K562 (cell line): ENCODE data around the gene RER1. TPM values are rescaled to one million over a fixed set of nuclear protein-coding genes. Genes with fewer than 3 reads are reported as not detected.

Experiments
- BRCA1 ChIP-seq, 2 experiments: fragments of 450-650 bp in 1 of 2; sonication (generic) in 1 of 2; formaldehyde crosslinking in 1 of 2; IDR thresholded peaks; 2 replicates each; pipeline versions ENCODE4 v1.5.0 to v1.6.1; 2017 to 2020; ENCODE audit warnings: mild to moderate bottlenecking in 1 of 2, missing genetic modification reagents in 1 of 2
- C11orf30 ChIP-seq: fragments of 450-650 bp; IDR thresholded peaks from 2 replicates; pipeline ENCODE4 v1.6.1; 2016; ENCODE audit warnings: low read depth, mild to moderate bottlenecking
- CHD2 ChIP-seq: IDR thresholded peaks from 2 replicates; pipeline ENCODE4 v1.6.1; 2011; ENCODE audit warnings: low read depth, low read length
- FOS ChIP-seq: IDR thresholded peaks from 3 replicates; pipeline ENCODE4 v1.6.1; 2011; ENCODE audit not compliant: insufficient read length; ENCODE audit errors: extremely low read depth
- FOXK2 ChIP-seq, 2 experiments: fragments of 450-650 bp; IDR thresholded peaks in 1 of 2; conservative IDR thresholded peaks in 1 of 2; 2 replicates each; pipeline ENCODE4 v1.6.1; 2016; ENCODE audit warnings: low read depth in 2 of 2, mild to moderate bottlenecking in 1 of 2
- HES1 ChIP-seq: fragments of 450-650 bp; IDR thresholded peaks from 2 replicates; pipeline ENCODE4 v1.6.1; 2016; ENCODE audit warnings: low read depth, mild to moderate bottlenecking, moderate library complexity
- IRF9 ChIP-seq: fragments of 450-650 bp; IDR thresholded peaks from 2 replicates; pipeline ENCODE4 v1.6.1; 2016; ENCODE audit warnings: missing biosample characterization, missing genetic modification characterization
- KAT8 ChIP-seq: fragments of 450-650 bp; IDR thresholded peaks from 2 replicates; pipeline ENCODE4 v1.6.1; 2016; ENCODE audit warnings: low read depth, mild to moderate bottlenecking
- MED1 ChIP-seq: sonication (generic); formaldehyde crosslinking; IDR thresholded peaks from 2 replicates; pipeline ENCODE4 v1.8.1; 2023; ENCODE audit warnings: missing genetic modification reagents, borderline replicate concordance
- MTA1 ChIP-seq: fragments of 450-650 bp; IDR thresholded peaks from 2 replicates; pipeline ENCODE4 v1.6.1; 2017; ENCODE audit warnings: borderline replicate concordance
- MTA2 ChIP-seq: fragments of 450-650 bp; IDR thresholded peaks from 2 replicates; pipeline ENCODE4 v1.6.1; 2016; ENCODE audit warnings: low read depth
- NCOR1 ChIP-seq: fragments of 450-650 bp; IDR thresholded peaks from 2 replicates; pipeline ENCODE4 v1.6.1; 2016; ENCODE audit warnings: mild to moderate bottlenecking, moderate library complexity
- RUNX1 ChIP-seq: sonication (generic); IDR thresholded peaks from 2 replicates; pipeline ENCODE4 v1.6.1; 2016; ENCODE audit warnings: antibody characterized with exemption, low read depth
- SMARCE1 ChIP-seq: fragments of 450-650 bp; IDR thresholded peaks from 2 replicates; pipeline ENCODE4 v1.7.1; 2016; ENCODE audit warnings: mild to moderate bottlenecking
- SRSF1 ChIP-seq: fragments of 200-400 bp; formaldehyde crosslinking; IDR thresholded peaks from 2 replicates; pipeline ENCODE4 v1.6.1; 2017; ENCODE audit warnings: mild to moderate bottlenecking, low read depth, low read length, moderate library complexity
- UBTF ChIP-seq, 2 experiments: IDR thresholded peaks; 2 replicates each; pipeline ENCODE4 v1.6.1; 2012; ENCODE audit warnings: improper control_type of control experiment in 2 of 2, low read depth in 2 of 2, low read length in 2 of 2, borderline replicate concordance in 1 of 2
- USF1 ChIP-seq: sonication (generic); formaldehyde crosslinking; IDR thresholded peaks from 2 replicates; pipeline ENCODE4 v1.9.0; 2022; ENCODE audit warnings: mild to moderate bottlenecking, missing genetic modification reagents
- ZBTB43 ChIP-seq: sonication (generic); formaldehyde crosslinking; IDR thresholded peaks from 2 replicates; pipeline ENCODE4 v1.8.0; 2023; ENCODE audit warnings: mild to moderate bottlenecking, missing genetic modification reagents
- ZFX ChIP-seq: sonication (generic); formaldehyde crosslinking; IDR thresholded peaks from 2 replicates; pipeline ENCODE4 v1.8.0; 2022; ENCODE audit warnings: mild to moderate bottlenecking, missing genetic modification reagents, moderate library complexity
- ZNF277 ChIP-seq: fragments of 250-450 bp; sonication (Bioruptor Pico); IDR thresholded peaks from 2 replicates; pipeline ENCODE4 v1.8.0; 2022; ENCODE audit warnings: inconsistent platforms, mild to moderate bottlenecking, moderate library complexity, borderline replicate concordance
- ZNF586 ChIP-seq: fragments of 450-650 bp; formaldehyde crosslinking; conservative IDR thresholded peaks from 2 replicates; pipeline ENCODE4 v1.4.0; 2020; ENCODE audit warnings: mild to moderate bottlenecking, moderate library complexity
- polyA plus RNA-seq, 8 experiments: library from polyadenylated mRNA; depleted of rRNA in 4 of 8; stranded (reverse) in 5 of 8; unstranded in 3 of 8; fragments of >200 nt; fragmentation: Nextera tagmentation in 2 of 8; fragmentation: Illumina TruSeq in 1 of 8; extraction: Ambion mirVana in 2 of 8; extraction: Trizol in 1 of 8; gene quantifications; 2 replicates each; pipeline versions ENCODE4 v1.2.1 to v1.2.3, GENCODE V29; 2011 to 2014; ENCODE audit warnings: inconsistent platforms in 1 of 8, missing spikeins in 1 of 8
- total RNA-seq, 7 experiments: library from RNA; depleted of rRNA in 6 of 7; stranded (reverse); fragments of >200 nt in 6 of 7; fragmentation: Illumina TruSeq in 2 of 7; extraction: Trizol in 2 of 7; gene quantifications; 2 replicates each; pipeline versions ENCODE4 v1.2.1 to v1.2.3, GENCODE V29; 2011 to 2021; ENCODE audit warnings: low replicate concordance in 1 of 7

Gene RER1
- total and polyA plus RNA-seq, 9 of the 15 experiments (the other 6 are each of a cell fraction or from before 2014, with no cell fraction given): 19.6 to 354 (median 183) TPM

GRCh38 chr1:2412395-2412772 lies 20.7 kb downstream of the RER1 start, which contains the start of gene PEX10 (continued):
- TF ChIP-seq FOS (no peak), IRF9 (tag) (no peak), RUNX1 (no peak), NCOR1 (no peak), USF1 (CRISPR knock-in tag) (no peak), ZNF277 (CRISPR knock-in tag) (no peak), SRSF1 (no peak), BRCA1 (IDR thresholded peaks at IDR 0.05) (no peak), BRCA1 (CRISPR knock-in tag; IDR thresholded peaks at IDR 0.05) (no peak), ZFX (CRISPR knock-in tag) (peak; percentile 74), MTA2 (no peak), UBTF (IDR thresholded peaks at IDR 0.05; ENCODE audit: borderline replicate concordance in 1 of 2, low read depth in 2 of 2, low read length in 2 of 2) (peak in 1 of 2 experiments; percentile 51; a peak in 1 of 4 replicates), MTA1 (peak; percentile 98), KAT8 (no peak), HES1 (no peak), C11orf30 (peak; percentile 90), ZNF586 (no peak), MED1 (no peak), SMARCE1 (no peak), FOXK2 (conservative IDR thresholded peaks at IDR 0.05 in 1 of 2, IDR thresholded peaks at IDR 0.05 in 1 of 2; ENCODE audit: low read depth in 2 of 2) (no peak), ZBTB43 (CRISPR knock-in tag) (no peak), CHD2 (no peak; the same call in 1 of the 2 replicates)
